ENCODE data around the gene CHRNG.

The CHRNG gene

GRCh38 chr2:232539298-232540231 lies at the start of gene CHRNG:
Gene CHRNG, plus strand, starts transcription at chr2:232539692. Its CDS starts 56 bp downstream, at chr2:232539748.
- Mint-ChIP-seq H3K4me1 (ENCODE audit: low read depth) (peaks cover 4% of the 10 kb centered on the region), H3K36me3 (ENCODE audit: low read depth) (peaks cover 8% of the 10 kb centered on the region), H3K27ac (no peak within 1 kb of the TSS), H3K9me3 (no peaks in the 10 kb centered on the region), H3K27me3 (peaks cover 19% of the 10 kb centered on the region), H3K4me3 (no peak within 1 kb of the TSS)
- DNase-seq = no peak

- no peak for DNase-seq
- no peak overlapping the region for H3K4me3 Mint-ChIP-seq
- no peak overlapping the region for H3K27ac Mint-ChIP-seq
- peaks cover 3% of the 10 kb centered on the region for H3K4me1 Mint-ChIP-seq (ENCODE audit: low read depth)
- H3K27me3 Mint-ChIP-seq = peaks cover 40% of the 10 kb centered on the region
- H3K36me3 Mint-ChIP-seq (ENCODE audit: low read depth) = no peaks in the 10 kb centered on the region
- H3K9me3 Mint-ChIP-seq = no peaks in the 10 kb centered on the region
These were observed 49.0 kb upstream of the CHRNG start for GRCh38 chr2:232490221-232491138.

GRCh38 chr2:232491139-232491780 lies 48.2 kb upstream of the CHRNG start:
- Mint-ChIP-seq H3K4me1 (ENCODE audit: low read depth) (peaks cover 3% of the 10 kb centered on the region), H3K36me3 (ENCODE audit: low read depth) (no peaks in the 10 kb centered on the region), H3K4me3 (no peak overlapping the region), H3K27ac (no peak overlapping the region), H3K27me3 (peaks cover 36% of the 10 kb centered on the region), H3K9me3 (no peaks in the 10 kb centered on the region)
- no peak for DNase-seq

GRCh38 chr2:232492236-232492848 lies 47.1 kb upstream of the CHRNG start:
- Mint-ChIP-seq H3K27me3 (peaks cover 31% of the 10 kb centered on the region), H3K4me1 (ENCODE audit: low read depth) (no peaks in the 10 kb centered on the region), H3K9me3 (no peaks in the 10 kb centered on the region), H3K36me3 (ENCODE audit: low read depth) (no peaks in the 10 kb centered on the region), H3K27ac (no peak overlapping the region), H3K4me3 (no peak overlapping the region)
- DNase-seq = no peak

GRCh38 chr2:232492963-232493700 lies 46.4 kb upstream of the CHRNG start:
- no peak for DNase-seq
- Mint-ChIP-seq H3K4me1 (ENCODE audit: low read depth) (no peaks in the 10 kb centered on the region), H3K4me3 (no peak overlapping the region), H3K27ac (no peak overlapping the region), H3K36me3 (ENCODE audit: low read depth) (no peaks in the 10 kb centered on the region), H3K9me3 (no peaks in the 10 kb centered on the region), H3K27me3 (peaks cover 28% of the 10 kb centered on the region)

- no peaks in the 10 kb centered on the region for H3K4me1 Mint-ChIP-seq (ENCODE audit: low read depth)
- H3K27ac Mint-ChIP-seq = no peak overlapping the region
- H3K36me3 Mint-ChIP-seq (ENCODE audit: low read depth) = no peaks in the 10 kb centered on the region
- no peak for DNase-seq
- no peak overlapping the region for H3K4me3 Mint-ChIP-seq
- H3K27me3 Mint-ChIP-seq = peaks cover 25% of the 10 kb centered on the region
- no peaks in the 10 kb centered on the region for H3K9me3 Mint-ChIP-seq
These were observed 45.6 kb upstream of the CHRNG start for GRCh38 chr2:232493701-232494474.

- H3K27ac Mint-ChIP-seq = no peak overlapping the region
- H3K4me3 Mint-ChIP-seq = no peak overlapping the region
- no peaks in the 10 kb centered on the region for H3K36me3 Mint-ChIP-seq (ENCODE audit: low read depth)
These were observed 45.0 kb upstream of the CHRNG start for GRCh38 chr2:232494542-232494941.

GRCh38 chr2:232495292-232495691 lies 44.2 kb upstream of the CHRNG start:
- H3K36me3 Mint-ChIP-seq (ENCODE audit: low read depth) = no peaks in the 10 kb centered on the region
- H3K4me3 Mint-ChIP-seq = no peak overlapping the region
- no peaks in the 10 kb centered on the region for H3K9me3 Mint-ChIP-seq
- no peaks in the 10 kb centered on the region for H3K4me1 Mint-ChIP-seq (ENCODE audit: low read depth)
- peaks cover 21% of the 10 kb centered on the region for H3K27me3 Mint-ChIP-seq
- DNase-seq = no peak
- no peak overlapping the region for H3K27ac Mint-ChIP-seq

More at GRCh38 chr2:232494542-232494941, 45.0 kb upstream of the CHRNG start:
- no peak for DNase-seq
- Mint-ChIP-seq H3K27me3 (peaks cover 23% of the 10 kb centered on the region), H3K4me1 (ENCODE audit: low read depth) (no peaks in the 10 kb centered on the region), H3K9me3 (no peaks in the 10 kb centered on the region)

GRCh38 chr2:232496501-232497270 lies 42.8 kb upstream of the CHRNG start:
- H3K36me3 Mint-ChIP-seq (ENCODE audit: low read depth) = no peaks in the 10 kb centered on the region
- no peak overlapping the region for H3K27ac Mint-ChIP-seq
- H3K9me3 Mint-ChIP-seq = no peaks in the 10 kb centered on the region
- no peaks in the 10 kb centered on the region for H3K4me1 Mint-ChIP-seq (ENCODE audit: low read depth)
- H3K4me3 Mint-ChIP-seq = no peak overlapping the region
- DNase-seq = no peak
- peaks cover 24% of the 10 kb centered on the region for H3K27me3 Mint-ChIP-seq

GRCh38 chr2:232497348-232497747 lies 42.1 kb upstream of the CHRNG start:
- H3K36me3 Mint-ChIP-seq (ENCODE audit: low read depth) = no peaks in the 10 kb centered on the region
- no peak overlapping the region for H3K27ac Mint-ChIP-seq
- DNase-seq = no peak
- peaks cover 31% of the 10 kb centered on the region for H3K27me3 Mint-ChIP-seq
- peaks cover 1% of the 10 kb centered on the region for H3K4me1 Mint-ChIP-seq (ENCODE audit: low read depth)
- H3K4me3 Mint-ChIP-seq = no peak overlapping the region
- no peaks in the 10 kb centered on the region for H3K9me3 Mint-ChIP-seq

- Mint-ChIP-seq H3K27me3 (peaks cover 40% of the 10 kb centered on the region), H3K4me3 (no peak overlapping the region), H3K9me3 (no peaks in the 10 kb centered on the region), H3K27ac (no peak overlapping the region), H3K36me3 (ENCODE audit: low read depth) (no peaks in the 10 kb centered on the region), H3K4me1 (ENCODE audit: low read depth) (peaks cover 5% of the 10 kb centered on the region)
- DNase-seq = no peak
These were observed 41.0 kb upstream of the CHRNG start for GRCh38 chr2:232498452-232498851.

GRCh38 chr2:232501331-232501771 lies 38.1 kb upstream of the CHRNG start:
- Mint-ChIP-seq H3K9me3 (no peaks in the 10 kb centered on the region), H3K27ac (no peak overlapping the region), H3K4me3 (no peak overlapping the region), H3K4me1 (ENCODE audit: low read depth) (peaks cover 10% of the 10 kb centered on the region), H3K27me3 (peaks cover 69% of the 10 kb centered on the region), H3K36me3 (ENCODE audit: low read depth) (no peaks in the 10 kb centered on the region)
- no peak for DNase-seq

Data from activated T-cell treated with anti-CD3 and anti-CD28 coated beads, Interleukin-2, amount 50 U/mL, for 24 hours (primary cell).